GM13976 (cell line): ENCODE results near the gene TJP3.

Experiments
- DNase-seq: peaks from one replicate; pipeline ENCODE4 v3.0.0; 2012; ENCODE audit warnings: low spot score
- CTCF ChIP-seq: IDR thresholded peaks from 2 replicates; pipeline ENCODE4 v1.5.1; 2012; ENCODE audit warnings: borderline replicate concordance, mild to moderate bottlenecking; ENCODE audit not compliant: insufficient read depth; ENCODE audit errors: extremely low read depth, missing control alignments, control extremely low read depth
- in situ Hi-C: fragments of 300-500 bp; cut with MboI; formaldehyde crosslinking; loops from one replicate; pipeline ENCODE4 v1.12.0; 2022; ENCODE audit warnings: low sequenced_read_pairs, mixed read lengths, inconsistent platforms; ENCODE audit not compliant: unreplicated experiment

The TJP3 gene

GRCh38 chr19:3781603-3782002 lies 73.4 kb downstream of the TJP3 start:
- no peak for TF ChIP-seq CTCF
- no peak for DNase-seq
- in situ Hi-C loops = no loop called here

- in situ Hi-C loops = no loop called here
- no peak for TF ChIP-seq CTCF
- DNase-seq = no peak
Observed at GRCh38 chr19:3782330-3782729, 74.1 kb downstream of the TJP3 start.

- DNase-seq = no peak
- in situ Hi-C loops = no loop called here
- TF ChIP-seq CTCF = no peak
Observed at GRCh38 chr19:3782903-3783302, 74.7 kb downstream of the TJP3 start.

GRCh38 chr19:3783660-3784584 lies 75.7 kb downstream of the TJP3 start:
- peak; percentile 43 for TF ChIP-seq CTCF
- no peak for DNase-seq
- in situ Hi-C loops = no loop called here

GRCh38 chr19:3784607-3785450 lies 76.6 kb downstream of the TJP3 start:
- DNase-seq = no peak
- in situ Hi-C loops = no loop called here
- no peak for TF ChIP-seq CTCF

GRCh38 chr19:3785451-3785937 lies 77.3 kb downstream of the TJP3 start:
- no peak for DNase-seq
- in situ Hi-C loops = no loop called here
- TF ChIP-seq CTCF = no peak
